Breast epithelium (tissue), 4 donors: ENCODE results near the gene MUC4. TPM values are rescaled to one million over a fixed set of nuclear protein-coding genes. Genes with fewer than 3 reads are reported as not detected.
"Not testable (repeated sequence)": the region's sequence is repeated elsewhere in the genome, so short reads cannot be mapped to it uniquely, and the experiment has no call there.

Experiments
- DNase-seq, 2 donors: peaks; one replicate each; pipeline ENCODE4 v3.0.0-alpha.2; 2019; ENCODE audit warnings: low spot score in 2 of 2
- H3K27ac ChIP-seq, 2 donors: fragments of 200-600 bp; sonication (generic) in 1 of 2; one replicate each; pipeline ENCODE4 v1.5.1; 2016 to 2019; ENCODE audit warnings: mild to moderate bottlenecking in 1 of 2
- H3K27me3 ChIP-seq, 2 donors: fragments of 200-600 bp; sonication (generic) in 1 of 2; one replicate each; pipeline versions ENCODE4 v1.5.1 to v1.6.0; 2017 to 2019; ENCODE audit warnings: control low read depth in 1 of 2, mild to moderate bottlenecking in 1 of 2
- H3K36me3 ChIP-seq: fragments of 200-600 bp; one replicate; pipeline ENCODE4 v1.5.1; 2019
- H3K4me1 ChIP-seq, 2 donors: fragments of 200-600 bp; sonication (generic); one replicate each; pipeline ENCODE4 v1.5.1; 2016 to 2019; ENCODE audit warnings: control low read depth in 1 of 2
- H3K4me3 ChIP-seq, 3 donors: fragments of 200-600 bp; sonication (generic); 1 replicate in 2 of 3; 2 replicates in 1 of 3; pipeline ENCODE4 v1.5.1; 2016 to 2019; ENCODE audit warnings: mild to moderate bottlenecking in 3 of 3, moderate library complexity in 2 of 3
- H3K9me3 ChIP-seq, 2 donors: fragments of 200-600 bp; sonication (generic) in 1 of 2; one replicate each; pipeline ENCODE4 v1.5.1; 2016 to 2019; ENCODE audit warnings: control low read depth in 1 of 2
- CTCF ChIP-seq, 3 donors: fragments of 450-650 bp; IDR thresholded peaks; one replicate each; pipeline ENCODE4 v1.5.1; 2016 to 2017; ENCODE audit warnings: antibody characterized with exemption in 3 of 3, mild to moderate bottlenecking in 3 of 3, moderate library complexity in 3 of 3
- POLR2A ChIP-seq: fragments of 450-650 bp; IDR thresholded peaks from one replicate; pipeline ENCODE4 v1.6.1; 2016; ENCODE audit warnings: antibody characterized with exemption, mild to moderate bottlenecking, moderate library complexity
- POLR2AphosphoS5 ChIP-seq, 3 donors: sonication (generic); formaldehyde crosslinking; IDR thresholded peaks; one replicate each; pipeline ENCODE4 v1.6.1; 2017; ENCODE audit warnings: antibody characterized with exemption in 3 of 3
- intact Hi-C: fragments of 100-400 bp; cut with DNase I; formaldehyde crosslinking; loops from one replicate; pipeline ENCODE4 v1.15.1; 2023; ENCODE audit warnings: low total_unique reads
- total RNA-seq, 3 donors: library from RNA; depleted of rRNA; stranded (reverse); fragments of >200 nt; gene quantifications; one replicate each; pipeline ENCODE4 v1.1.0, GENCODE V29; 2016

MUC4 gene
- total RNA-seq, 3 donors from 2014 or later: under 0.01 to 1.3 TPM; not detected in 1

- Histone ChIP-seq H3K4me1 (no peaks in the 10 kb centered on the region), H3K27me3 (no peaks in the 10 kb centered on the region), H3K36me3 (no peaks in the 10 kb centered on the region), H3K27ac (no peak overlapping the region), H3K4me3 (no peak overlapping the region), H3K9me3 (peaks cover 0 to 12% of the 10 kb centered on the region in 2 donors)
- intact Hi-C loops: no loop called here
- TF ChIP-seq POLR2A: no peak
- TF ChIP-seq CTCF (IDR thresholded peaks at IDR 0.05): no peak
- TF ChIP-seq POLR2AphosphoS5 (IDR thresholded peaks at IDR 0.05): no peak
- no peak for DNase-seq
These were observed 17.0 kb downstream of the MUC4 start for GRCh38 chr3:195794708-195795107.

- H3K27me3 ChIP-seq, DNase-seq, H3K36me3 ChIP-seq, H3K4me1 ChIP-seq, intact Hi-C loops, H3K4me3 ChIP-seq, H3K27ac ChIP-seq: not testable (repeated sequence)
- H3K9me3 ChIP-seq: peaks cover 0 to 12% of the 10 kb centered on the region in 2 donors
These were observed 19.1 kb downstream of the MUC4 start for GRCh38 chr3:195792621-195793020.

GRCh38 chr3:195790901-195791300 lies 20.8 kb downstream of the MUC4 start:
- no peak for DNase-seq
- H3K9me3 ChIP-seq: peaks cover 0 to 12% of the 10 kb centered on the region in 2 donors
- H3K4me3 ChIP-seq: no peak overlapping the region
- no peaks in the 10 kb centered on the region for H3K27me3 ChIP-seq
- H3K4me1 ChIP-seq: no peaks in the 10 kb centered on the region
- H3K36me3 ChIP-seq: no peaks in the 10 kb centered on the region
- intact Hi-C loops: loop anchor here (1.0 kb wide), 1 partner anchor 39 kb away; no protein-coding TSS in a partner anchor
- TF ChIP-seq CTCF (IDR thresholded peaks at IDR 0.05) (no peak), POLR2AphosphoS5 (IDR thresholded peaks at IDR 0.05) (no peak), POLR2A (no peak)
- no peak overlapping the region for H3K27ac ChIP-seq

- DNase-seq: no peak
- H3K27me3 ChIP-seq: no peaks in the 10 kb centered on the region
These were observed 22.8 kb downstream of the MUC4 start for GRCh38 chr3:195788711-195789581.

GRCh38 chr3:195785781-195786405 lies 25.8 kb downstream of the MUC4 start:
- H3K36me3 ChIP-seq, H3K27me3 ChIP-seq, H3K9me3 ChIP-seq, H3K27ac ChIP-seq, H3K4me3 ChIP-seq, intact Hi-C loops, DNase-seq, H3K4me1 ChIP-seq: not testable (repeated sequence)

More at GRCh38 chr3:195788711-195789581, 22.8 kb downstream of the MUC4 start:
- no peak overlapping the region for H3K4me3 ChIP-seq
- H3K4me1 ChIP-seq: no peaks in the 10 kb centered on the region
- intact Hi-C loops: no loop called here
- peaks cover 0 to 12% of the 10 kb centered on the region in 2 donors for H3K9me3 ChIP-seq
- H3K36me3 ChIP-seq: no peaks in the 10 kb centered on the region
- no peak for TF ChIP-seq POLR2AphosphoS5 (IDR thresholded peaks at IDR 0.05)
- no peak for TF ChIP-seq POLR2A
- TF ChIP-seq CTCF (IDR thresholded peaks at IDR 0.05): no peak
- no peak overlapping the region for H3K27ac ChIP-seq

- DNase-seq, H3K4me3 ChIP-seq, H3K9me3 ChIP-seq, H3K36me3 ChIP-seq, H3K27ac ChIP-seq, intact Hi-C loops, H3K27me3 ChIP-seq, H3K4me1 ChIP-seq: not testable (repeated sequence)
These were observed 27.7 kb downstream of the MUC4 start for GRCh38 chr3:195784031-195784430.

- intact Hi-C loops, DNase-seq: not testable (repeated sequence)
These were observed 30.5 kb downstream of the MUC4 start for GRCh38 chr3:195781236-195781635.

More at GRCh38 chr3:195781236-195781635, 30.5 kb downstream of the MUC4 start:
- H3K27me3 ChIP-seq, H3K9me3 ChIP-seq, H3K4me1 ChIP-seq, H3K36me3 ChIP-seq, H3K4me3 ChIP-seq, H3K27ac ChIP-seq: not testable (repeated sequence)
